SK-N-SH treated with all-trans-retinoic acid at 6 μM for 48 hours (cell line): ENCODE results near the gene CIPC.

Source experiments
- ARNTL ChIP-seq: fragments of 450-650 bp; formaldehyde crosslinking; IDR thresholded peaks from 2 replicates; pipeline ENCODE4 v1.5.0; 2020; ENCODE audit warnings: low read depth, mild to moderate bottlenecking, moderate library complexity, borderline replicate concordance
- BACH2 ChIP-seq: fragments of 250-450 bp; sonication (Bioruptor Pico); IDR thresholded peaks from 2 replicates; pipeline ENCODE4 v1.9.0; 2021; ENCODE audit warnings: mild to moderate bottlenecking, borderline replicate concordance
- CSDC2 ChIP-seq: fragments of 250-450 bp; sonication (Bioruptor Pico); IDR thresholded peaks from 2 replicates; pipeline ENCODE4 v1.5.0; 2020; ENCODE audit warnings: mild to moderate bottlenecking, moderate library complexity
- CSRNP3 ChIP-seq: fragments of 250-450 bp; sonication (Bioruptor Pico); IDR thresholded peaks from 2 replicates; pipeline ENCODE4 v1.5.1; 2021; ENCODE audit warnings: mild to moderate bottlenecking, moderate library complexity
- OSR1 ChIP-seq: fragments of 250-450 bp; sonication (Bioruptor Pico); IDR thresholded peaks from 2 replicates; pipeline ENCODE4 v1.8.0; 2022; ENCODE audit warnings: moderate library complexity, mild to moderate bottlenecking, inconsistent platforms
- PATZ1 ChIP-seq: fragments of 250-450 bp; sonication (Bioruptor Pico); IDR thresholded peaks from 2 replicates; pipeline ENCODE4 v1.8.0; 2020; ENCODE audit warnings: mild to moderate bottlenecking, moderate library complexity, borderline replicate concordance
- RARB ChIP-seq: fragments of 250-450 bp; sonication (Bioruptor Pico); IDR thresholded peaks from 2 replicates; pipeline ENCODE4 v1.8.0; 2021; ENCODE audit warnings: mild to moderate bottlenecking, moderate library complexity
- SNAI2 ChIP-seq: fragments of 250-450 bp; sonication (Bioruptor Pico); IDR thresholded peaks from 2 replicates; pipeline ENCODE4 v1.5.0; 2020; ENCODE audit warnings: mild to moderate bottlenecking, moderate library complexity
- TSHZ2 ChIP-seq: fragments of 250-450 bp; sonication (Bioruptor Pico); IDR thresholded peaks from 2 replicates; pipeline ENCODE4 v1.5.0; 2020; ENCODE audit warnings: mild to moderate bottlenecking, moderate library complexity
- ZFP30 ChIP-seq: fragments of 450-650 bp; formaldehyde crosslinking; IDR thresholded peaks from 2 replicates; pipeline ENCODE4 v1.5.0; 2022; ENCODE audit warnings: mild to moderate bottlenecking, moderate library complexity
- ZNF70 ChIP-seq: fragments of 450-650 bp; formaldehyde crosslinking; IDR thresholded peaks from 2 replicates; pipeline ENCODE4 v1.5.0; 2020; ENCODE audit warnings: mild to moderate bottlenecking, moderate library complexity

- TF ChIP-seq SNAI2 (no peak), CSDC2 (CRISPR knock-in tag) (no peak), PATZ1 (CRISPR knock-in tag) (no peak), TSHZ2 (CRISPR knock-in tag) (no peak), RARB (CRISPR knock-in tag) (no peak), ZFP30 (no peak), ARNTL (CRISPR knock-in tag) (no peak), ZNF70 (no peak), OSR1 (CRISPR knock-in tag) (no peak), CSRNP3 (no peak), BACH2 (CRISPR knock-in tag) (no peak)
These were observed 11.9 kb upstream of the CIPC start for GRCh38 chr14:77086017-77086727.
